K562 (cell line): ENCODE measurements around the gene PFN3. TPM values are rescaled to one million over a fixed set of nuclear protein-coding genes. Genes with fewer than 3 reads are reported as not detected.

Experiments
- CBFA2T3 ChIP-seq: fragments of 450-650 bp; IDR thresholded peaks from 2 replicates; pipeline ENCODE4 v1.6.1; 2017
- COPS2 ChIP-seq: fragments of 450-650 bp; conservative IDR thresholded peaks from 2 replicates; pipeline ENCODE4 v1.6.1; 2016; ENCODE audit warnings: mild to moderate bottlenecking, moderate library complexity
- HNRNPUL1 ChIP-seq: fragments of 200-400 bp; formaldehyde crosslinking; IDR thresholded peaks from 2 replicates; pipeline ENCODE4 v1.6.1; 2017; ENCODE audit warnings: low read length
- ILK ChIP-seq: fragments of 450-650 bp; IDR thresholded peaks from 2 replicates; pipeline ENCODE4 v1.6.1; 2016; ENCODE audit warnings: missing genetic modification characterization, low read depth, mild to moderate bottlenecking, missing compliant biosample characterization, moderate library complexity, borderline replicate concordance
- KDM2B ChIP-seq: fragments of 250-450 bp; sonication (Bioruptor Pico); IDR thresholded peaks from 2 replicates; pipeline ENCODE4 v1.8.0; 2021; ENCODE audit warnings: mild to moderate bottlenecking, moderate library complexity
- LEF1 ChIP-seq: fragments of 450-650 bp; IDR thresholded peaks from 2 replicates; pipeline ENCODE4 v1.6.1; 2016; ENCODE audit warnings: mild to moderate bottlenecking
- NFE2L1 ChIP-seq: fragments of 450-650 bp; IDR thresholded peaks from 2 replicates; pipeline ENCODE4 v1.6.1; 2016; ENCODE audit warnings: missing genetic modification characterization, low read depth, mild to moderate bottlenecking, missing compliant biosample characterization, moderate library complexity, borderline replicate concordance
- TFAM ChIP-seq: fragments of 250-450 bp; sonication (Bioruptor Pico); conservative IDR thresholded peaks from 2 replicates; pipeline ENCODE4 v1.5.0; 2021; ENCODE audit warnings: mild to moderate bottlenecking, moderate library complexity
- TGIF2 ChIP-seq: sonication (generic); formaldehyde crosslinking; IDR thresholded peaks from 2 replicates; pipeline ENCODE4 v1.8.1; 2022; ENCODE audit warnings: mild to moderate bottlenecking, missing genetic modification reagents, moderate library complexity
- TSC22D4 ChIP-seq: fragments of 450-650 bp; IDR thresholded peaks from 2 replicates; pipeline ENCODE4 v1.6.1; 2016; ENCODE audit warnings: missing genetic modification characterization, missing biosample characterization, control low read depth
- ZKSCAN1 ChIP-seq: fragments of 150-350 bp; IDR thresholded peaks from 2 replicates; pipeline ENCODE4 v1.6.1; 2016; ENCODE audit warnings: low read depth, low read length
- ZNF217 ChIP-seq: sonication (generic); formaldehyde crosslinking; IDR thresholded peaks from 2 replicates; pipeline ENCODE4 v1.8.0; 2022; ENCODE audit warnings: mild to moderate bottlenecking, missing genetic modification reagents
- ZNF23 ChIP-seq: fragments of 250-450 bp; sonication (Bioruptor Pico); IDR thresholded peaks from 2 replicates; pipeline ENCODE4 v1.4.0; 2020; ENCODE audit warnings: mild to moderate bottlenecking
- ZNF766 ChIP-seq: fragments of 200-800 bp; sonication (Bioruptor generic); conservative IDR thresholded peaks from 2 replicates; pipeline ENCODE4 v1.6.1; 2016; ENCODE audit warnings: missing genetic modification characterization, missing compliant biosample characterization
- ZNF79 ChIP-seq: fragments of 250-450 bp; sonication (Bioruptor Pico); IDR thresholded peaks from 2 replicates; pipeline ENCODE4 v1.4.0; 2020; ENCODE audit warnings: low read depth, mild to moderate bottlenecking, moderate library complexity
- ZNF830 ChIP-seq: fragments of 250-450 bp; sonication (Bioruptor Pico); IDR thresholded peaks from 2 replicates; pipeline ENCODE4 v1.5.0; 2021; ENCODE audit warnings: mild to moderate bottlenecking
- polyA plus RNA-seq, 8 experiments: library from polyadenylated mRNA; depleted of rRNA in 4 of 8; stranded (reverse) in 5 of 8; unstranded in 3 of 8; fragments of >200 nt; fragmentation: Nextera tagmentation in 2 of 8; fragmentation: Illumina TruSeq in 1 of 8; extraction: Ambion mirVana in 2 of 8; extraction: Trizol in 1 of 8; gene quantifications; 2 replicates each; pipeline versions ENCODE4 v1.2.1 to v1.2.3, GENCODE V29; 2011 to 2014; ENCODE audit warnings: inconsistent platforms in 1 of 8, missing spikeins in 1 of 8
- total RNA-seq, 7 experiments: library from RNA; depleted of rRNA in 6 of 7; stranded (reverse); fragments of >200 nt in 6 of 7; fragmentation: Illumina TruSeq in 2 of 7; extraction: Trizol in 2 of 7; gene quantifications; 2 replicates each; pipeline versions ENCODE4 v1.2.1 to v1.2.3, GENCODE V29; 2011 to 2021; ENCODE audit warnings: low replicate concordance in 1 of 7
- TF ChIP-seq, protein P1 (sequence below): fragments of 250-450 bp; sonication (Bioruptor Pico); IDR thresholded peaks from 2 replicates; pipeline ENCODE4 v1.5.0; 2022; ENCODE audit warnings: mild to moderate bottlenecking
- TF ChIP-seq, protein P2 (sequence below): fragments of 250-450 bp; sonication (Bioruptor Pico); IDR thresholded peaks from 2 replicates; pipeline ENCODE4 v1.5.0; 2021
- TF ChIP-seq, protein P3 (sequence below): fragments of 250-450 bp; sonication (Bioruptor Pico); IDR thresholded peaks from 2 replicates; pipeline ENCODE4 v1.4.0; 2020; ENCODE audit warnings: mild to moderate bottlenecking, moderate library complexity
- TF ChIP-seq, protein P4 (sequence below), 3 experiments: IDR thresholded peaks in 2 of 3; conservative IDR thresholded peaks in 1 of 3; 2 replicates each; pipeline ENCODE4 v1.5.1; 2011 to 2012; ENCODE audit warnings: low read length in 3 of 3, mild to moderate bottlenecking in 3 of 3, control low read depth in 2 of 3, improper control_type of control experiment in 1 of 3, inconsistent platforms in 1 of 3, low read depth in 1 of 3, mixed read lengths in 1 of 3, moderate library complexity in 1 of 3; ENCODE audit not compliant: insufficient read depth in 2 of 3

The PFN3 gene
- total and polyA plus RNA-seq, 9 of the 15 experiments (the other 6 are each of a cell fraction or from before 2014, with no cell fraction given) = not detected

DNA sequence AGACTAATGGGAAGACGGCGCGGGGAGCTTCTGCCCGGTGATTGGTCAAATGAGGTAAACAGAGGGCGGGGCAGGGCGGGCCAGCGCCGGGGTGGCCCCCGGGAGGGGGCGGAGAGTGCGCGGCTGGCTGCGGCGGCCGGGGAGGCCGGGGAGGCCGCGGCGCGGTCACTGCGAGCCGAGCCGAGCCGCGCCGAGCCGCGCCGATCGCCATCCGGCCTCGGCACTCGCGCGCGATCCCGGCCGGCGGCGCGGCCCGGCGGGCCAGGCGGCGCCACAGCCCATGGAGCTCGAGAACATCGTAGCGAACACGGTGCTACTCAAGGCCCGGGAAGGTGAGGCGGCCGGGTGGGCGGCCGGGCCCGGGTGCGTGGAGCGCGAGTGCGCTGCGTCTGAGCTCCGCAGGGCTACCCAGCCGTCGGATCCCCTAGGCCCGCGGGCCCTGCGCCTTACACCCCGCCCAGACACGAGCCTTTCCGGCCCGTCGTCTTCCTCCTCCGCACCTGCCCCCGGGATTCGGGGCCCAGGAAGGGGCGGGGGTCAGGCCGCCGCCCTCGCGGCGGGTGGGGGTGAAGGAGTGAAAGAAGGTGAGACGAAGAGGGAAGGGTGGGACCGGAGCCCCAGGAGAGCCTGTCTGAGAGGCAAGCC is 26.2 kb upstream of the PFN3 start, which contains the start of gene GRK6 (continued):
- TF ChIP-seq, protein P1, sequence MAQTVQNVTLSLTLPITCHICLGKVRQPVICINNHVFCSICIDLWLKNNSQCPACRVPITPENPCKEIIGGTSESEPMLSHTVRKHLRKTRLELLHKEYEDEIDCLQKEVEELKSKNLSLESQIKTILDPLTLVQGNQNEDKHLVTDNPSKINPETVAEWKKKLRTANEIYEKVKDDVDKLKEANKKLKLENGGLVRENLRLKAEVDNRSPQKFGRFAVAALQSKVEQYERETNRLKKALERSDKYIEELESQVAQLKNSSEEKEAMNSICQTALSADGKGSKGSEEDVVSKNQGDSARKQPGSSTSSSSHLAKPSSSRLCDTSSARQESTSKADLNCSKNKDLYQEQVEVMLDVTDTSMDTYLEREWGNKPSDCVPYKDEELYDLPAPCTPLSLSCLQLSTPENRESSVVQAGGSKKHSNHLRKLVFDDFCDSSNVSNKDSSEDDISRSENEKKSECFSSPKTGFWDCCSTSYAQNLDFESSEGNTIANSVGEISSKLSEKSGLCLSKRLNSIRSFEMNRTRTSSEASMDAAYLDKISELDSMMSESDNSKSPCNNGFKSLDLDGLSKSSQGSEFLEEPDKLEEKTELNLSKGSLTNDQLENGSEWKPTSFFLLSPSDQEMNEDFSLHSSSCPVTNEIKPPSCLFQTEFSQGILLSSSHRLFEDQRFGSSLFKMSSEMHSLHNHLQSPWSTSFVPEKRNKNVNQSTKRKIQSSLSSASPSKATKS = no peak
- TF ChIP-seq ZNF830 = peak; percentile 33; the same call in 1 of the 2 replicates
- TF ChIP-seq ZNF217 (CRISPR knock-in tag) = no peak
- TF ChIP-seq TGIF2 (CRISPR knock-in tag) = no peak
- TF ChIP-seq KDM2B (CRISPR knock-in tag) = no peak
- TF ChIP-seq ZNF23 (CRISPR knock-in tag) = no peak
- no peak for TF ChIP-seq CBFA2T3
- TF ChIP-seq TFAM (CRISPR knock-in tag) = no peak
- no peak for TF ChIP-seq COPS2
- TF ChIP-seq, protein P2, sequence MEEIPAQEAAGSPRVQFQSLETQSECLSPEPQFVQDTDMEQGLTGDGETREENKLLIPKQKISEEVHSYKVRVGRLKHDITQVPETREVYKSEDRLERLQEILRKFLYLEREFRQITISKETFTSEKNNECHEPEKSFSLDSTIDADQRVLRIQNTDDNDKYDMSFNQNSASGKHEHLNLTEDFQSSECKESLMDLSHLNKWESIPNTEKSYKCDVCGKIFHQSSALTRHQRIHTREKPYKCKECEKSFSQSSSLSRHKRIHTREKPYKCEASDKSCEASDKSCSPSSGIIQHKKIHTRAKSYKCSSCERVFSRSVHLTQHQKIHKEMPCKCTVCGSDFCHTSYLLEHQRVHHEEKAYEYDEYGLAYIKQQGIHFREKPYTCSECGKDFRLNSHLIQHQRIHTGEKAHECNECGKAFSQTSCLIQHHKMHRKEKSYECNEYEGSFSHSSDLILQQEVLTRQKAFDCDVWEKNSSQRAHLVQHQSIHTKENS (CRISPR knock-in tag) = no peak
- TF ChIP-seq ZKSCAN1 = no peak
- no peak for TF ChIP-seq TSC22D4 (tag)
- TF ChIP-seq ILK (tag) = no peak
- no peak for TF ChIP-seq NFE2L1 (tag)
- TF ChIP-seq ZNF79 (CRISPR knock-in tag) = no peak
- TF ChIP-seq, protein P3, sequence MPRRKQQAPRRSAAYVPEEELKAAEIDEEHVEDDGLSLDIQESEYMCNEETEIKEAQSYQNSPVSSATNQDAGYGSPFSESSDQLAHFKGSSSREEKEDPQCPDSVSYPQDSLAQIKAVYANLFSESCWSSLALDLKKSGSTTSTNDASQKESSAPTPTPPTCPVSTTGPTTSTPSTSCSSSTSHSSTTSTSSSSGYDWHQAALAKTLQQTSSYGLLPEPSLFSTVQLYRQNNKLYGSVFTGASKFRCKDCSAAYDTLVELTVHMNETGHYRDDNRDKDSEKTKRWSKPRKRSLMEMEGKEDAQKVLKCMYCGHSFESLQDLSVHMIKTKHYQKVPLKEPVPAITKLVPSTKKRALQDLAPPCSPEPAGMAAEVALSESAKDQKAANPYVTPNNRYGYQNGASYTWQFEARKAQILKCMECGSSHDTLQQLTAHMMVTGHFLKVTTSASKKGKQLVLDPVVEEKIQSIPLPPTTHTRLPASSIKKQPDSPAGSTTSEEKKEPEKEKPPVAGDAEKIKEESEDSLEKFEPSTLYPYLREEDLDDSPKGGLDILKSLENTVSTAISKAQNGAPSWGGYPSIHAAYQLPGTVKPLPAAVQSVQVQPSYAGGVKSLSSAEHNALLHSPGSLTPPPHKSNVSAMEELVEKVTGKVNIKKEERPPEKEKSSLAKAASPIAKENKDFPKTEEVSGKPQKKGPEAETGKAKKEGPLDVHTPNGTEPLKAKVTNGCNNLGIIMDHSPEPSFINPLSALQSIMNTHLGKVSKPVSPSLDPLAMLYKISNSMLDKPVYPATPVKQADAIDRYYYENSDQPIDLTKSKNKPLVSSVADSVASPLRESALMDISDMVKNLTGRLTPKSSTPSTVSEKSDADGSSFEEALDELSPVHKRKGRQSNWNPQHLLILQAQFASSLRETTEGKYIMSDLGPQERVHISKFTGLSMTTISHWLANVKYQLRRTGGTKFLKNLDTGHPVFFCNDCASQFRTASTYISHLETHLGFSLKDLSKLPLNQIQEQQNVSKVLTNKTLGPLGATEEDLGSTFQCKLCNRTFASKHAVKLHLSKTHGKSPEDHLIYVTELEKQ = no peak
- no peak for TF ChIP-seq ZNF766 (CRISPR knock-in tag)
- no peak for TF ChIP-seq HNRNPUL1
- TF ChIP-seq, protein P4, sequence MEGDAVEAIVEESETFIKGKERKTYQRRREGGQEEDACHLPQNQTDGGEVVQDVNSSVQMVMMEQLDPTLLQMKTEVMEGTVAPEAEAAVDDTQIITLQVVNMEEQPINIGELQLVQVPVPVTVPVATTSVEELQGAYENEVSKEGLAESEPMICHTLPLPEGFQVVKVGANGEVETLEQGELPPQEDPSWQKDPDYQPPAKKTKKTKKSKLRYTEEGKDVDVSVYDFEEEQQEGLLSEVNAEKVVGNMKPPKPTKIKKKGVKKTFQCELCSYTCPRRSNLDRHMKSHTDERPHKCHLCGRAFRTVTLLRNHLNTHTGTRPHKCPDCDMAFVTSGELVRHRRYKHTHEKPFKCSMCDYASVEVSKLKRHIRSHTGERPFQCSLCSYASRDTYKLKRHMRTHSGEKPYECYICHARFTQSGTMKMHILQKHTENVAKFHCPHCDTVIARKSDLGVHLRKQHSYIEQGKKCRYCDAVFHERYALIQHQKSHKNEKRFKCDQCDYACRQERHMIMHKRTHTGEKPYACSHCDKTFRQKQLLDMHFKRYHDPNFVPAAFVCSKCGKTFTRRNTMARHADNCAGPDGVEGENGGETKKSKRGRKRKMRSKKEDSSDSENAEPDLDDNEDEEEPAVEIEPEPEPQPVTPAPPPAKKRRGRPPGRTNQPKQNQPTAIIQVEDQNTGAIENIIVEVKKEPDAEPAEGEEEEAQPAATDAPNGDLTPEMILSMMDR (IDR thresholded peaks at IDR 0.05 in 2 of 3, conservative IDR thresholded peaks at IDR 0.05 in 1 of 3; ENCODE audit: insufficient read depth in 2 of 3, low read depth in 1 of 3, low read length in 3 of 3) = no peak
- no peak for TF ChIP-seq LEF1
